ENCODE data around the gene CD40.
"Not testable (repeated sequence)": the region's sequence is repeated elsewhere in the genome, so short reads cannot be mapped to it uniquely, and the experiment has no call there.

Gene CD40

DNA sequence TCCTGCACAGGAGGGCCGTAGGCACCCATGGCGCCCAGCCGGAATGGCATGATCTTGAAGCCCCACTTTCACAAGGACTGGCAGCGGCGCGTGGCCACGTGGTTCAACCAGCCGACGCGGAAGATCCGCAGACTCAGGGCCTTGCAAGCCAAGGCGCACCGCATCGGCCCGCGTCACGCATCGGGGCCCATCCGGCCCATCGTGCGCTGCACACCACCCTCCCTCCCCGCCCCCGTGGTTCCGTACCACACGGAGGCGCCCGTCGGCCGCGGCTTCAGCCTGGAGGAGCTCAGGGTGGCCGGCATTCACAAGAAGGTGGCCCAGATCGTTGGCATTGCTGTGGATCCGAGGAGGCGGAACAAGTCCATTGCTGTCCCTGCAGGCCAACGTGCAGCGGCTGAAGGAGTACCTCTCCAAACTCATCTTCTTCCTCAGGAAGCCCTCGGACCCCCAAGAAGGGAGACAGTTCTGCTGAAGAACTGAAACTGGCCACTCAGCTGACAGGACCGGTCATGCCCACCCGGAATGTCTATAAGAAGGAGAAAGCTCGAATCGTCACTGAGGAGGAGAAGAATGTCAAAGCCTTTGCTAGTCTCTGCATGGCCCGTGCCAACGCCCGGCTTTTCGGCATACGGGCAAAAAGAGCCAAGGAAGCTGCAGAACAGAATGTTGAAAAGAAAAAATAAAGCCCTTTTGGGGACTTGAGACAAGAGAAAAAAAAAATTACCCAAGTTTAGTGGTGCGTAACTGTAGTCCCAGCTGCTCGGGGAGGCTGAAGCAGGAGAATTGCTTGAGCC is 18.4 kb upstream of the CD40 start:
- no peak for DNase-seq

DNA sequence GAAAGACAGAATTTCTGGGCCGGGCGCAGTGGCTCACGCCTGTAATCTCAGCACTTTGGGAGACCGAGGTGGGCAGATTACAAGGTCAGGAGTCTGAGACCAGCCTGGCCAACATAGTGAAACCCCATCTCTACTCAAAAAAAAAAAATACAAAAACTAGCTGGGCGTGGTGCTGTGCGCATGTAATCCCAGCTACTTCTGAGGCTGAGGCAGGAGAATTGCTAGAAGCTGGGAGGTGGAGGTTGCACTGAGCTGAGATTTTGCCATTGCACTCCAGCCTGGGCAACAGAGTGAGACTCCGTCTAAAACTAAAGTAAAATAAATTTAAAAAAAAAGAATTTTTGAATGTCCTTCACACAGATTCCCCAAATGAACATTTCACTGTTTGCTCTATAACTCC is 17.7 kb upstream of the CD40 start:
- DNase-seq, result not testable (repeated sequence)

- DNase-seq, result no peak
Measured at GRCh38 chr20:46100988-46101387, 17.1 kb upstream of the CD40 start.

DNA sequence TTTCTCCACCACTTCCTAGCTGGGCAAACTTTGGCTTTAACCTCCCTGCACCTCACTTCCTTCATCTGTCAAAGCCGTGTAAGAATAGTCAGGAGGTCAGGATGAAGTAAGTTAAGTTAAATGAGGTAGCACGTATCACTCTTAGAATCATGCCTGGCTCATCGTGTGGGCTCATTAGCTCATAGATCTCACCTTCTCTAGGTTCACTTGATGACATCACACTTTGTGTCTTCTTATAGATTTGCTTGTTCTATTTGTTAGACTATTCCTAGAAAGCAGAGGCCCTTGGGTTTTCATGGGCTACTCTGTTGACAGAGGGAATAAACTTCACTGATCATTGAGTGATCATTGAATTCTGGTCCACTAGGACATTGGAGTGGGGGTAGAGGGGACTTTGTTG is 16.2 kb upstream of the CD40 start:
- DNase-seq, result no peak

- no peak for DNase-seq
Measured at GRCh38 chr20:46102940-46103339, 15.2 kb upstream of the CD40 start.

- no peak for DNase-seq
Measured at GRCh38 chr20:46104262-46104661, 13.9 kb upstream of the CD40 start.

- no peak for DNase-seq
Measured at GRCh38 chr20:46107061-46107460, 11.1 kb upstream of the CD40 start.

DNA sequence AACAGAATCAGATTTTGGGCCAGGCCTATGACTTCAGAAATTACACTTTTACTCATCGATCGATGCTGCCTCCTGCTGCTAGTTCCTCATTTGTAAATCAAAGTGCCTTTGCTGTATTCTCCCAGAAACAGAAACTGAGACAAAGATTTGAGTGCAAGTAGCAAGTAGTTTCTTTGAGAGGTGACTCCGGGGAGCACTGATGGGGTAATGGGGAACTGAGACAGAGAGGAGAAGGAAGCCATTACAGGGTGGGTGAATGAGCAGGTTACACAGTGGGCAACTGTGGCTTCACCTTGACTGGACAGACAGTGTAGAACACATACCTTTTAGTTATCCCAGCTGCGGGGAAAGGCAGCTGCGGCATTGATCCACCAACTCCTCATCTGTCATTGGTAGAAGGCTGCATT is 9.7 kb upstream of the CD40 start:
- DNase-seq, result peak; percentile 89

DNA sequence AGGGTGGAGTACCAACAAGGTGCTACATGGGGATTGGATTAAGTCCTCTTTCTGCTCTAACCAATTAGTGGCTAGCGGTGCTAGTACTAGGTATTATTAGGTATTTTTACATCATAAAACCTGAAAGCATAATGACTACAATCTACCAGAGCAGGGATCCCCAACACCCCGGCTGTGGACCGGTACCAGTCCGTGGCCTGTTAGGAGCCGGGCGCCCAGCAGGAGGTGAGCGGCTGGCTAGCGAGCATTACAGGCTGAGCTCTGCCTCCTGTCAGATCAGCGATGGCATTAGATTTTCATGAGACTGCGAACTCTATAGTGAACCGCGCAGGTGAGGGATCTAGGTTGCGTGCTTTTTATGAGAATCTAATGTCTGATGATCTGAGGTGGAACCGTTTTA is 9.1 kb upstream of the CD40 start:
- DNase-seq, result no peak

DNA sequence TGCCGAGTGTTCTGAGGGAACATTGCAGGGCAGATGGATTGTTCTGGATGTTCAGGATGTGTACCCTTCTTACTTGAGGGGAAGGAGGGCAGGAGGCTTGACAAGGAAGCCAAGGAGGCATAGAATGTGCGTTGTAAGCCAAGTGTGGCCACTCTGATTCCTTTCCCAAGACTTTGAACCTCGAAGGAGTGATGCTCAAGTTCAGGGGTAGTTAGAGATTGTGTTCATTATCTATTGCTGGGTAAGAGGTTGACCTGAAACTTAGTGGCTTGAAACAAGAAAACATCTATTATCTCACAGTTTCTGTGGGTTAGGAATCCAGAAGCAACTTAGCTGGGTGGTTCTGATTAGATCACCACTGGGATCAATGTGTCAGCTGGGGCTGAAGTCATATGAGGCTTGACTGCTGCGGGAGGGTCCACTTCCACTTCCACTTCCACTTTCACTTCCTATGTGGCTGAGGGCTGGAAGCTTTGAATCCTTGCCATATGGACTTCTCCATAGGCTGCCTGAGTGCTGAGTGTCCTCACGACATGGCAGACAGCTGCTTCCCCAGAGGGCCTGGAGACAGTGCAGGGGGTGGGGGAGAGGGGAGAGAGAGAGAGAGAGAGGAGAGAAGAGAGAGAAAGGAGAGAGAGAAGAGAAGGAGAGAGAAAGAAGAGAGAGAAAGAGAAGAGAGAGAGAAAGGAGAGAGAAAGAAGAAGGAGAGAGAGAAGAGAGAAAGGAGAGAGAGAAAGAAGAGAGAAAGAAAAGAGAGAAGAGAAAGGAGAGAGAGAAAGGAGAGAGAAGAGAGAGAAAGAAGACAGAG is 6.9 kb upstream of the CD40 start:
- DNase-seq, result peak; percentile 97

GRCh38 chr20:46111836-46112212 is 6.3 kb upstream of the CD40 start:
- DNase-seq, result no peak

DNA sequence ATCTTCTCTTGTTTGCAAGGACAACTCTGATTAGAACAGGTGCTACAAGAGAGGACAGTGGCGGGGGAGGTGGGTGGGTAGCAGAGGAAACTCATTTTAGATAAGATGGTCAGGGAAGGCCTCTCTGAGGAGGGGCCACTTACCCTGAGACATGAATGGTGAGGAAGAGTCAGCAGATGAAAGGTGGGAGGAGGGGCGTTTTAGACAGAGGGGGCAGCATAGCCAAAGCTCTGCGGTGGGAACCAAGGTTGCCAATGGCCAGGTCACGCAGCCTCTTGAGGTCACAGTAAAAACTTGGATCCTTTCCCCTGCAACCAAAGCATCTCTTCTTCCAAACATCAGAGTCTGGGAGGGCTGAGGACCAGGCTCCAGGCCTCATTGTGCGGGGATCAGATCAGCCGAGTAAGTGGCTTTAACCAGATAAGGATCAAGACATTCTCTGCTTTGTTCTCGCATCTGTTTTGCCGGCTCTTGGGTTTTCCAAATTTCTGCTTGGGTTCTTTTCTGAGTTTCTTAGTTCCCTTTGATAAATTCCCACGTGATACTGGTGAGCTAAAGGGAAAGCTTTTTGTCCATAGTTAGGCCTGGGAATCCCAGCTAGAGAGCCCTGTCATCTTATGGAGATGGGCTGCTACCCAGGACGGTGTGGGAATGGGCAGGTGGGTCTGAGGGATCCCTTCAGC is 5.5 kb upstream of the CD40 start:
- DNase-seq, result no peak

GRCh38 chr20:46113113-46113470 is 5.0 kb upstream of the CD40 start:
- DNase-seq, result no peak

DNA sequence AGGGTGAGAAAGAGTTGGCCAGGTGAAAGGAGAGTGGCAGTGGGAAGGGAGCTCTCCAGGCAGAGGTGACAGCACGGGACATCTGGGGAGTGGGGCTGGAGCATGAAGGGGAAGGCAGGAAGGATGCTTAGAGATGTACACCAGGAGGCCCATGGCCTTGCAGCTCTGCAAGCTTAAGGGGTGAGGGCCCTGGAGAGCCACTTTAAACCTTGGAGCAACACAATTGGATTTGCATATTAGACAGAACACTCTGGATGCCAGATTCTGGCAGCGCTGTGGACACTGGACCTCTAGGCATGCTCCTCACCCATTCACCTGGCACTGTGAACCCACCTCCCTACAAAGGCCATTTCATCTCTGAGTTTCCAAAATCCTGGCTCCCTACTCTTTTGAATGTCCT is 3.7 kb upstream of the CD40 start:
- DNase-seq, result no peak

- no peak for DNase-seq
Measured at GRCh38 chr20:46118481-46119020, 437 bp downstream of the CD40 start.

GRCh38 chr20:46119028-46119546 is 973 bp downstream of the CD40 start:
- no peak for DNase-seq

GRCh38 chr20:46119547-46119946 is 1.4 kb downstream of the CD40 start:
- no peak for DNase-seq

DNA sequence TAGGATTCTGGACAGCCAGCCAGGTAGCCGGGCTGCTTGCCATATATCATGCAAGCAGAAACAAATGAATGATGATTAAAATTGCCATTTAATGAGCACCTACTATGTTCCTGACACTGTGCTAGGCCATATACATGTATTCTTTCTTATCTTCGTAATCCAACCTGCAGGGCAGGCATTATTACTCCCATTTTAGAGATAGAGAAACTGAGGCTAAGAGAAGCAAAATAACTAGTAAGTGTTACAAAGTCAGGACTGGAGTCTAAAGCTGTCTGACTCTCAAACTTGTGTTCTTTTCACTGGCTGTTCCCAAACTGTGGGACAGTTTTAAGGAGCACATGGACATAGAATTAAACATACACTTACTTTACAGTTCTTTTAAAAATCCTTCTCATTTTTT is 2.0 kb downstream of the CD40 start:
- no peak for DNase-seq

GRCh38 chr20:46121184-46121930 is 3.2 kb downstream of the CD40 start:
- no peak for DNase-seq

DNA sequence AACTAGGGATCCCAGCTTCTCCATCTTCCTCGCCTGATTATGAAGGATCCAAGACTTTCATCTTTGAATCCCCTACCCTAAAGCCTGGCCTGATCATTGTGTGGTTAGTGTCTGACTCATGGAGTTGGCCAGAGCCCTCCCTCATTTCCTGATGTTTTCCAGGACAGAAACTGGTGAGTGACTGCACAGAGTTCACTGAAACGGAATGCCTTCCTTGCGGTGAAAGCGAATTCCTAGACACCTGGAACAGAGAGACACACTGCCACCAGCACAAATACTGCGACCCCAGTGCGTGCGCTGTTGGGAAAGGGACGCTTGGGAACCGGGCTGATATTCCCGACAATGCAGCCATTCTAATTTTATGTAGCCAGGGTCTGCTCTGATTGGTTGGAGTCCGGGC is 4.0 kb downstream of the CD40 start:
- no peak for DNase-seq

DNA sequence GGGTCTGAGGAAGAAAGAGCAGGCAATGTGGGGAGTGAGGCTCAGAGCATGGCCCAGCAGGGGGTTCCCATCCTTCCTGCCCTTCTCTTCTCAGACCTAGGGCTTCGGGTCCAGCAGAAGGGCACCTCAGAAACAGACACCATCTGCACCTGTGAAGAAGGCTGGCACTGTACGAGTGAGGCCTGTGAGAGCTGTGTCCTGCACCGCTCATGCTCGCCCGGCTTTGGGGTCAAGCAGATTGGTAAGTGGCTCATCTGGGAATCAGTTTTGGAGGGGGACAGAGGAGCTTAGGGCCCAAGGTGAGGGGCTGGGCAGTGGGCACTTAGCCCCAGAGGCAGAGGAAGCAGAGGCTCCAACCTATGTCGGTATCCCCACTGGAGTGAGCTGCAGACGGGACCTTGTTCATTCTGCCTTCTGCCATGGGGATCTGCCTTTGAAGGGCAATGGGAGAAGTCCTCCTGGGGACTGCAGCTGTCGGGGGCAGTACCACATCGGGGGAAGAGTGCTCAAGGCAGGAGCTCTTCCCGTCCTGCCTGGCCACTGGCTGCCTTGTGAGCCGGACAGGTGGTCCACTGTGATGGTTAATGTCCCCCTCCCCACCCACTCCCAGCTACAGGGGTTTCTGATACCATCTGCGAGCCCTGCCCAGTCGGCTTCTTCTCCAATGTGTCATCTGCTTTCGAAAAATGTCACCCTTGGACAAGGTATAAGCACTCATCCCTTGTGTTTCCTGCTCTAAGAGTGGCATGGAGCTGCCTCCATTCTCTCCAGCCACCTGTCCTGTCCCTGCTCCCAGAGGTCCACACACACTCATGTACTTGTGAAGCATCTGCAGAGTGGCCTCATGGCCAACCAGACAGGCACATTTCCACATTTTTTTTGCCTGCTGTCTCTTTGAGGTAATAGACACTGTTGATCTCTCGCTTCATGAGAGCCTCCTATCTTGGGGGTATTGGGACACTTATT is 4.7 kb downstream of the CD40 start:
- no peak for DNase-seq

All from MV-4-11 (cell line).